ENCODE results near the gene MTFR2.

- no peak for TF ChIP-seq CBX2 (IDR thresholded peaks at IDR 0.05; ENCODE audit: borderline replicate concordance, low read depth)
- TF ChIP-seq CTCF (IDR thresholded peaks at IDR 0.05): no peak
- no peak for TF ChIP-seq SMC3 (IDR thresholded peaks at IDR 0.05)
- no peak for TF ChIP-seq ZFP36 (IDR thresholded peaks at IDR 0.05; ENCODE audit: borderline replicate concordance, partially characterized antibody)
- peak in 1 of 2 experiments; percentile 53; a peak in 1 of 5 replicates for TF ChIP-seq JUN (IDR thresholded peaks at IDR 0.05)
- no peak for TF ChIP-seq BCL3 (IDR thresholded peaks at IDR 0.05)
- no peak for TF ChIP-seq EHMT2 (IDR thresholded peaks at IDR 0.05; ENCODE audit: low read depth)
- TF ChIP-seq PBX3 (IDR thresholded peaks at IDR 0.05): peak; percentile 47; the same call in 1 of the 2 replicates
These were observed at the start of gene MTFR2 for GRCh38 chr6:136249811-136250685.
